Activated CD4-positive, alpha-beta T cell treated with anti-CD3 and anti-CD28 coated beads, Interleukin-2, amount 50 U/mL, for 4 hours (primary cell): ENCODE measurements around the gene GLRB.
"Not testable (repeated sequence)": the region's sequence is repeated elsewhere in the genome, so short reads cannot be mapped to it uniquely, and the experiment has no call there.

ENCODE experiments used
- DNase-seq, 2 experiments: peaks; one replicate each; pipeline ENCODE4 v3.0.0-alpha.2; 2020

The GLRB gene

DNA sequence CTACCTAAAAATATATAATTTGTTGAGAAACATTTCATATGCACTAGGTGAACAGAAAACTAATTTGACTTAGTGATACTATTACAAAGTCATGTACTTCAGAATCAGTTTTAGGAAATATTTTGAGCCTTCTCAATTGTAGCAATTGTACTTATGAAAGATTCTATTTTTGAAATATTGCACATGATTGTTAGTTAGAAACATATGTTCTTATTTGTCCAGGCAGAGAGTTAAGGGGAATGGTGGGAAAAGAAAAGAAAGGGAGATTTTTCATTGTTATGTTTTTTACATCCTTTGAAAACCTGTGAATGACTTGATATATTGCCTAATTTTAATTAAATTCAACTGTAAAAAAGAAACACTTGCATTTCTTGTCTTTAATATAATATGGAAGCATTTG is 66.0 kb downstream of the GLRB start:
- no peak for DNase-seq

DNA sequence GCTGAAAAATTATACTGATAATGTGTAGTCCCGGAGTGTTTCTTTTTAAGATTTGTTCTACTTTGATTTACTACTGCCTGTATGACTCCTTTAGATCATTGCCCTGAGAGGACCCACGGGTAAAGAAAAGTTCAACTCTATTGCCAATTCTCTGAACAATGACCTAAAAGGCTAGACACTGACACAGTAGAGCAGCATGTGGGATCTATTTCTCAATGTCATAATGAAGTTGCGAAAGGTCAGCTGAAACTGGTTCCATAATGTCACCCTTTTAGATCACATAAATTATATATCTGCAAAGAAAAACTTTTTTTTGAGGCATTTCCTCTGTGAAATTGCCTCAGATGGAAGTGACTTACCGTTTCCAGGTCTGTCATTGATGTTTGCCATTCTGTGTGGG is 67.4 kb downstream of the GLRB start:
- DNase-seq = no peak

DNA sequence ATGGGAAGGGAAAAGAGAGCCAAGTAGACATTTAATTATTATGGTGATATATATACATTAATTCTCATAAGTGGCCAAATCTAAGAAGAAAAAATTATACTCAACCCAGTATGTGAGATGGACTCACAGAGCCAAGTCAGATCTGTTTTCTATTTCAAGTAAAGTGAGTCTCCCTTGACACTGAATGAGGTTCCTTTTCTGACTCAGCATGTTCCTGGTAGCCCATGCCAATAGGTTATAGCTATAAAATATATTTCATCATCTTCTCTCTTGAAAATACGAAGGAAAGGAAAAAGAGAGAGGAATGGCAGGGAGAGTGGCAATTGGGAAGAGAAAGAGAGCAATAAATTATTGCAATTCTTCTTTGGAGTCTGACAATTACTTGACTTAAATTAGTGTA is 75.8 kb downstream of the GLRB start:
- DNase-seq = no peak

DNA sequence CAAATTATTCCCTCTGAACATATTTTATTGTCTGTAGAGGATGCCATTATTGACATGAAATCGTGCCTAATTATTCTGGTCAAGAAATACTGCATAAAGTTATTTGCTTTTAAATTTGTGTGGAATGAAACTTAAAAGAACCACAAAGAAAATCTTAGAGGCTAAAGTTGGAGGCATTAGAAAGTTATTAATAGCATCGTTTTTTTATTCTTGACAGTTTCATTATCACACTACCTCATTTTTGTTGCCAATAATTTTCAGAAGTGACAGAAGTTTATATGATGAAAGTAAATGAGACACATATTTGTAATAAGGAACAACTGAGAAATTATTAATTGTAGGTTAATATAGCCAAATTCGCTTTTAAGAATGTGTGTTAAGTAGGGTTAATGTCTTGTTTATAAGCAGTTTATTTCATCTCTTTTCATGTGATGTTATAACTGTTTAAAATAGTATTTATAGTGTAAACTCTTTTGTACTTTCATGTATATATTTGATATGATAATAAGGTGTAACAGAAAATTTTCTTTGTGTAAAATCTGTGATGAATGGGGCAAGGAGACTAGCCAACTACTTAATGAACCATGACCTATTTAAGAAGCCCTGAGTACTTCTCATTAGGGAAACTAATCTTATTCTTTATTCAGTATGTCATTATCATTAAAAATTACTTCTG is 90.1 kb downstream of the GLRB start:
- no peak for DNase-seq

DNA sequence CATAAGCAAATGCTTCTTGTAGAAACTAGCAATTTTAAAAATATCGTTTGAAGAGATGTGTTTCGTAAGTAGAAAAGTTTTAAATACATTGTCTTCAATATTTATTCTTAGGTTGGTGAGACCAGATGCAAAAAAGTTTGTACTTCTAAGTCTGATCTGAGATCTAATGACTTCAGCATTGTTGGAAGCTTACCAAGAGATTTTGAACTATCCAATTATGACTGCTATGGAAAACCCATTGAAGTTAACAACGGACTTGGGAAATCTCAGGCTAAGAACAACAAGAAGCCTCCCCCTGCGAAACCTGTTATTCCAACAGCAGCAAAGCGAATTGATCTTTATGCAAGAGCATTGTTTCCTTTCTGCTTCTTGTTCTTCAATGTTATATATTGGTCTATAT is 94.4 kb downstream of the GLRB start:
- no peak for DNase-seq

DNA sequence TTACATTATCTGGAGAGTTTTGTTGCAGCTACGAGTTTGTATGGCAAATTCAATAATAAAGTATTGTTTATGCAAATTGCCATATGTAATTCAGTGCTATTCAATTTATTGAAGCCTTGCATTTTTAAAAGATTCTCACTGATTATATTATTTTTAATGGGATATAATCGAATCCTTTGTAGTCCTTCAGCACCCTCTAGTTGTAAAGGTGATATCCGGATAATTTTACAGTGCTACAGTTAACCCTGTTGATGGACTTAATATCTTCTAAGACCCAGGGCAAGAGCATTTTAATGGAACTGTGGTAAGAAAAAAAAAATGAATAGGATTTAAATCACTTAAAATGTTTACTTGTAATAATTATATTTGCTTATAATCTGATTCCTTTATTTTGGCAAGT is 96.1 kb downstream of the GLRB start:
- DNase-seq = no peak

DNA sequence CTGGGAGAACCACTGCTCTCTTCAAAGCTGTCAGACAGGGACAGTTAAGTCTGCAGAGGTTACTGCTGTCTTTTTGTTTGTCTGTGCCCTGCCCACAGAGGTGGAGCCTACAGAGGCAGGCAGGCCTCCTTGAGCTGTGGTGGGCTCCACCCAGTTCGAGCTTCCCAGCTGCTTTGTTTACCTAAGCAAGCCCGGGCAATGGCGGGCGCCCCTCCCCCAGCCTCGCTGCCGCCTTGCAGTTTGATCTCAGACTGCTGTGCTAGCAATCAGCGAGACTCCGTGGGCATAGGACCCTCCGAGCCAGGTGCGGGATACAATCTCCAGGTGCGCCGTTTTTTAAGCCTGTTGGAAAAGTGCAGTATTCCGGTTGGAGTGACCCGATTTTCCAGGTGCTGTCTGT is 104.3 kb downstream of the GLRB start:
- not testable (repeated sequence) for DNase-seq

DNA sequence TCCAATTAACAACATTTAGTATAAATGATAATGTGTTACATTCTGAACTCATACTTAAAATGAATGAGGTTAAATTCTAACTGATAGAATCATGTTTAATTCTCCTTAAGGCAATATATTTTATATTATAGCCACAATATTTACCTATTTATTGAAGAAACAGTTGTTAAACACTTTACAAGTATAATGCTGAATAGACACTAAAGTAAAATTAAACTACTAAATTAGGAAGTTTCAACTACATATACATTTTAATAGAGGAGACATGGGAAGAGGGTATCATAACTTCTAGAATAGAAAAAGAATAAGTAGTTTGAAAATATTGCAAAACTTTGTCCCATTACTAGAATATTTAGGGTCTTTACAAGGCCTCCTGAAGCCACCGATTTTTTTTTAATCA is 108.3 kb downstream of the GLRB start:
- DNase-seq = no peak

DNA sequence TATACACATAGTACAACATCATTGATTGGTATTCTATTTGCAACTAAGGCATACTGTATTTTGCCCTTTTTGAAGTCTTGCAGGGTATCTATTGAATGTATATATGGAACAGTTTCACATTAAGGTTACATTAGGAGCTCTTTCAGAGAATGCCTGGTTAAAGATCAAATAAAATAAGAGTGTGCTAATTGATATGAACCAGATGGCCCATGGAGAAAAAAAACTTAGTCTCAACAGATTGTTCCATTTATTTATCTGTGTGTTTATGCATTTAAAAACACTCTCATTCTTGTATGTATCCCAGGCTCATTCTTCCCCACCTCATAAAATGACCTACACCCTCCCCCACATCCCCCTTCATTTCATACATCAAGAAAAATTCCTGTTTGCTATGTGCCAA is 109.4 kb downstream of the GLRB start:
- no peak for DNase-seq

DNA sequence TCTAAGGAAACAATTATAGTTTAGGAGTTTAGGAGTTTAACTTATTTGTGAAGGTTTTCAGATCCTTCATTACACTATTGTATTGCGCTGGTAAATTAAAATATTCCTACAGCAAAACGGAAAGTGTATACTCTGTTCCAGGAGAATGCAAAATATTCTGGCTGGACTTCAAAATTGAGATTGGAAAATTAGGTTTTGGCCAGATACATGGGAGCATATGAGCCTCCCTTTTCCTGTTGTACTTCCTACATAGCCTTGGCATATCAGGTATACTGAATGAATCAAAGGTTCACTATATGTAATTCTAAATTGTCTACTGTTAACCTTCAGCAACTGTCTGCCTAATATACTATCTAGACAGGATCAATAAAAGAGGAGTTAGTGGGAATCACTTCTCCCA is 119.4 kb downstream of the GLRB start:
- no peak for DNase-seq

DNA sequence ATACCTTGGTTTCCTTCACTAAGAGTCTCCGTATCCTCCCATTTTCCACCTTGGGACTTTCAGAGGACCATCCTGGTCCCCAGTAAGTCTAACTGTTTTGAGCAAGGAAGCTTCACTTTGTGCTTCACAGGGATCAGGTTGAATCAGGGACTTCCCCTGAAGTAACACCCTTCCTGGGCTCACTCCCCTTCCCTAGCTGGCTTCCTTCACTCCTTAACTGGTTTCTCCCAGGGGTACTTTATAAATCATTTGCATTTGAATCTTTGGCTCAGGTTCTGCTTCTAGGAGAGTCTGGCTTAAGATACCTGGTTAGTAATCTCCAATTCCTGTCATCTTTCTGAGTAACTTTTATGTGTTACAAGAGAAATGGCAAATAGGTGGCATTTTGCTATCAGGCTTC is 120.1 kb downstream of the GLRB start:
- no peak for DNase-seq

DNA sequence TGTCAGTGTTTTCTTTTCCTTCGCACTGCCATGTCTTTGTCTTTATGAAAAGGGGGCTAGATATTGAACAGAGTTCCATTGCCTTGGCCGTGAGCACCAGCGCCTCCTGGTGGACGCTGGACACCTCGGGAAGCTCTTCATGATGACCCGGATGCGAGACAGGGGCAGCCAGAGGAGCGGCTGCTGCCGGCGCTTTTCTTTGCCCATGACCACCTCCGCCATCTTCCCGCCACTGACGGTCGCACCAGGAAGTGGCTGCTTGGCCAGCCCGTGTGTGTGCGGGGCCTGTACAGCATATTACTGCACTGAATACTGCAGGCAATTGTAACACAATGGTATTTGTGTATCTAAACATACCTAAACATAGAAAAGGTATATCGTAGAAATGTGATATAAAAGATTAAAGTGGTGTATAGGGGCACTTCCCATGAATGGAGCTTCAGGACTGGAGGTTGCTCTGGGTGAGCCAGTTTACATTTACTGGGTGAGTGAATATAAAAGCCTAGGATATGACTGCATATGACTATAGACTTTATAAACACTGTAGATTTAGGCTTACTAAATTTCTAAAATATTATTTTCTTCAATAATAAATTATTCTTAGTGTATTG is 128.8 kb downstream of the GLRB start:
- DNase-seq = no peak

DNA sequence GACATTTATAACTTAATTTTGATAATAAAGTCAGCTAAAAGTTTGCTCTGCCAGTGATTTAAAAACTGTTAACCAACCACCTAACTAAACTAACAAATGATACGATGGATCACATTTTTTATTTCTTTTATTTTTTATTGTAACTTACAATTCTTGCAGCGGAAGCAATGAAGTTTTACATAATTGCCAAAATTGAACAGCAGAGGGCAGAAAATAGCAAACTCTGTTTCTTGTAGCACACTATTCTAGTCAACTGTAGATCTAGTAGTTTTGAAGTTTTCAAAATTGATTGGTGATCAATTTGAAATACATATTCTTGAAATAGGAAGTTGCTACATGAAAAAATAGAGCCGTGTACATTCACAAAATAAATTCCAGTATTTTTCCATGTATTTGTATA is 141.8 kb downstream of the GLRB start:
- DNase-seq = no peak

DNA sequence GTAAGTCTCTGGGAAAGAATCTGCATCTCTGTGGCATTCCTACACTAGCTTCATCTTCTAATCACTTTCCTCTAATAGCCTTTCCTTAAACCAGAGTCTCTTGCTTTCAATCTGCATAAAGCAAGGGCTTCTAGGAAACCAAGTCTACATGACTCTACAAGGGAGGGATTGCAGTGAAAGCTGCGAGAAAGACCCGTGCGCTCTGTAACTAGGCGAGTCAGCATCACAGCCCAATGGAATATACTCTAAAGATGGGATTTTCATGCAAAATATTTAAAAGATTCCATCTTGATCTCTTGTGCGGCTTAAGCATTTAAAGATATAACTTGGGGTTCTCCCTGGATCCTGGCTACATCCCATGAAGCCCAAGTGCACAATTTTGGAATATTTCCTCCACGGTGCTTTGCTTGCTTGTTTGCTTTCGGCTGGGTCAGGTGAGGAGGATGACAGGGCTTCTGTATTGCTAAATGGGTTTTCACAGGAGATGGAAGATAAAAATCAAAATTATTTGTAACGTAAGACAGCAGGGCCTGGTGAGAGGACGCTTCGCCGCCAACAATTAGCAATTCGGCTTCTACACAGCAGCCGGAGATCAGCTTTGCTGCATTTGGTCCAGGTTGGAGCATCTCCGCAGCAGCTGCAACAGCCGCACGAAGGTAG is 143.9 kb downstream of the GLRB start:
- no peak for DNase-seq

DNA sequence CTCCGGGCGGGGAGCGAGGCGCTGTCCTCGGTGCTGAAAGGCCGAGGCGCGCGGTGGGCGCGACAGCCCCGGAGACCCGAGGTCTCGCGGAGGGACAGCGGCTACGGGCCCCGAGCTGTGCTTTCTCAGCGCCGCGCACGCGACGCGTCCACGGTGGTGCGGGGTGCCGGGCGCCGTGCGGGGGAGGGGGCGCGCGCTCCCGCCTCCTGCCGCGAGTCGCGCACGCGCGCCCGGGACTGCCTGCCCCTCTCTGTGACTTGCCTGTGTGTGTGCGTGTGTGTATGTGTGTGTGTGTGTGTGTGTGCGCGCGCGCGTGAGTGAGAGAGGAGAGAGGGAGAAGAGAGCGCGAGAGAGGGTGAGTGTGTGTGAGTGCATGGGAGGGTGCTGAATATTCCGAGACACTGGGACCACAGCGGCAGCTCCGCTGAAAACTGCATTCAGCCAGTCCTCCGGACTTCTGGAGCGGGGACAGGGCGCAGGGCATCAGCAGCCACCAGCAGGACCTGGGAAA is 144.5 kb downstream of the GLRB start, which contains the start of gene GRIA2:
TSS of gene GRIA2 (plus strand) at position 358 of the 511 bp plus-strand sequence. CDS start 315 bp downstream, outside the sequence.
- DNase-seq = no peak

DNA sequence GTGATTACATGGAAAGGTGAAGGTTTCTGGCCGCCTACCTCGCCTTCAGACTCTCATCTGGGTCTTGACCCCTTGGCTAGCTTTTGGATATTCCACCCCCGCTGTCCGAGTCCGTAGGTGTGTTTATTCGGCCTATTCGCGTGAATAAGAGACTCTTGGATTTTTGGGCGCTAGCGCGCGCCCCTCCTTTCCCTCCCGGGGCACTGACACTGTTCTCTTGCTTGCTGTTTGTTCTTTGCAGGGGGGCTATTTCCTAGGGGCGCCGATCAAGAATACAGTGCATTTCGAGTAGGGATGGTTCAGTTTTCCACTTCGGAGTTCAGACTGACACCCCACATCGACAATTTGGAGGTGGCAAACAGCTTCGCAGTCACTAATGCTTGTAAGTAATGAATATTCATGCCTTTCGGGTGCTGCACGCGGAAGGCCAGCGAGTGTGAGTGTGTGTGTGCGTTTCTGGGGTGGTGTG is 145.5 kb downstream of the GLRB start:
- DNase-seq = no peak
